ENCODE results near the gene ANO5. TPM values are rescaled to one million over a fixed set of nuclear protein-coding genes. Genes with fewer than 3 reads are reported as not detected.

ANO5 gene, protein sequence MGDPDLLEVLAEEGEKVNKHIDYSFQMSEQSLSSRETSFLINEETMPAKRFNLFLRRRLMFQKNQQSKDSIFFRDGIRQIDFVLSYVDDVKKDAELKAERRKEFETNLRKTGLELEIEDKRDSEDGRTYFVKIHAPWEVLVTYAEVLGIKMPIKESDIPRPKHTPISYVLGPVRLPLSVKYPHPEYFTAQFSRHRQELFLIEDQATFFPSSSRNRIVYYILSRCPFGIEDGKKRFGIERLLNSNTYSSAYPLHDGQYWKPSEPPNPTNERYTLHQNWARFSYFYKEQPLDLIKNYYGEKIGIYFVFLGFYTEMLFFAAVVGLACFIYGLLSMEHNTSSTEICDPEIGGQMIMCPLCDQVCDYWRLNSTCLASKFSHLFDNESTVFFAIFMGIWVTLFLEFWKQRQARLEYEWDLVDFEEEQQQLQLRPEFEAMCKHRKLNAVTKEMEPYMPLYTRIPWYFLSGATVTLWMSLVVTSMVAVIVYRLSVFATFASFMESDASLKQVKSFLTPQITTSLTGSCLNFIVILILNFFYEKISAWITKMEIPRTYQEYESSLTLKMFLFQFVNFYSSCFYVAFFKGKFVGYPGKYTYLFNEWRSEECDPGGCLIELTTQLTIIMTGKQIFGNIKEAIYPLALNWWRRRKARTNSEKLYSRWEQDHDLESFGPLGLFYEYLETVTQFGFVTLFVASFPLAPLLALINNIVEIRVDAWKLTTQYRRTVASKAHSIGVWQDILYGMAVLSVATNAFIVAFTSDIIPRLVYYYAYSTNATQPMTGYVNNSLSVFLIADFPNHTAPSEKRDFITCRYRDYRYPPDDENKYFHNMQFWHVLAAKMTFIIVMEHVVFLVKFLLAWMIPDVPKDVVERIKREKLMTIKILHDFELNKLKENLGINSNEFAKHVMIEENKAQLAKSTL
- polyA plus RNA-seq (0.01 TPM in 1 of 3 replicates, not detected in the others), polyA minus RNA-seq (not detected in 3 replicates)
- polyA plus RNA-seq (2011; ENCODE audit: low read depth), result not detected
- polyA plus RNA-seq (2011; cell fraction: cytosol; rRNA removed), result not detected in 2 replicates
- 0.03 TPM in 1 of 2 replicates, not detected in the other for polyA plus RNA-seq (2011; cell fraction: nucleus; rRNA removed)
- not detected in 2 replicates for polyA plus RNA-seq (2012; ENCODE audit: low replicate concordance)
- not detected for polyA minus RNA-seq (2011; cell fraction: cytosol; rRNA and poly(A)+ RNA removed)
- polyA minus RNA-seq (2011; cell fraction: nucleus; rRNA and poly(A)+ RNA removed), result 0.42 TPM in 1 of 2 replicates, not detected in the other

DNA sequence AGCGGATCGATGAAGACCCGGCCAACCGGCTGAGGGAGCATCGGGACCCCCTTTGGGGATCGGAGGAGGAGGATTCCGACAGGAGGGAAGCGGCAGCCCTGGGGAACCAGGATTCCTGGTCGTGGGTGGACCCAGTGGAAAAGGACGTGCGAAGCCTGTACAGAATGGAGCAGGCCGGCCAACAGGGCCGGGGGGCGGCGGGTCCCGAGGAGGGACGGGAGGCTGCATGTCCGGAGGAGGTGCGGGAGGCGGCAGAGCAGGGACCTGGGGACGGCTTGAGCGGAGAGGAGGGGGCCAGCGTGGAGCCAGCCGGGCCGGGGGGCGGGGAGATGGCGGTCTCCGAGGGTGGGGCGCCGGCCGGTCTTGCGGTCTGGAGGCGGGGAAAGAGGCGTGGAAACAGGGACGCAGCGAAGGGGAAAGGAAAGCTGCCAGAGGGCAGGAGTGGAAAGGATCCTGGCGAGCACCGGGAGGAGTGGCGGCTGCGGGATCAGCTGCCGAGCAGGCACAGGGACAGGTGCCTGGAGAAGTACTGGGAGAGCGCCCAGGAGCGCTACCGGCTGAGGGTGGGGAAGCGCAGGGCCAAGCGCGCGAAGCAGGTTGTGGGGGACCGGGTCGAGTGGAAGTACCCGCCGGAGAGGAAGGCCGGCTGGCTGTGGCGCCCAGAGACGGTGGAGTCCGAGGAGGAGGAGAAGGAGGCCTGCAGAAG lies at the start of gene ANO5:
TSS of gene ANO5 (plus strand) at position 444 of the 706 bp plus-strand sequence. CDS start 408 bp downstream, outside the sequence.
- DNase-seq (ENCODE audit: low read depth, low spot score), result no peak
- Histone ChIP-seq H3K79me2 (ENCODE audit: control insufficient read depth, insufficient read depth, low read length) (no peaks in the 10 kb centered on the region), H3K4me3 (ENCODE audit: control insufficient read depth in 2 of 3, extremely low read depth in 1 of 3, insufficient read depth in 2 of 3, low read depth in 1 of 3, low read length in 3 of 3) (peak within 1 kb of the TSS in 1 of 3 experiments; percentile 16), H3K4me1 (ENCODE audit: control insufficient read depth, extremely low read depth, insufficient read depth, low read length) (no peaks in the 10 kb centered on the region), H3K9ac (ENCODE audit: control insufficient read depth, extremely low read depth, insufficient read depth, low read length) (no peak within 1 kb of the TSS), H3K36me3 (ENCODE audit: control insufficient read depth in 2 of 2, extremely low read depth in 1 of 2, insufficient read depth in 2 of 2, low read length in 2 of 2) (no peaks in the 10 kb centered on the region), H3K27ac (ENCODE audit: control insufficient read depth, insufficient read depth, low read length) (no peak within 1 kb of the TSS), H3K9me3 (ENCODE audit: control insufficient read depth, low read depth, low read length) (no peaks in the 10 kb centered on the region), H3K4me2 (ENCODE audit: control insufficient read depth, extremely low read depth, insufficient read depth, low read depth, low read length) (peak within 1 kb of the TSS; percentile 32), H3K9me1 (ENCODE audit: control insufficient read depth, extremely low read depth, insufficient read depth, low read length) (no peaks in the 10 kb centered on the region), H3K27me3 (ENCODE audit: control insufficient read depth, extremely low read depth, insufficient read depth, low read length) (peaks cover 19% of the 10 kb centered on the region), H4K20me1 (ENCODE audit: control insufficient read depth, extremely low read depth, insufficient read depth, low read length) (no peaks in the 10 kb centered on the region), H2AFZ (ENCODE audit: control insufficient read depth, low read length) (no peak within 1 kb of the TSS)
- no peak for FAIRE-seq
- dilution Hi-C loops (cut with MboI; ENCODE audit: extremely low pct_ligation_motif_present, low sequenced_read_pairs), result no loop called here
- TF ChIP-seq, protein P1, sequence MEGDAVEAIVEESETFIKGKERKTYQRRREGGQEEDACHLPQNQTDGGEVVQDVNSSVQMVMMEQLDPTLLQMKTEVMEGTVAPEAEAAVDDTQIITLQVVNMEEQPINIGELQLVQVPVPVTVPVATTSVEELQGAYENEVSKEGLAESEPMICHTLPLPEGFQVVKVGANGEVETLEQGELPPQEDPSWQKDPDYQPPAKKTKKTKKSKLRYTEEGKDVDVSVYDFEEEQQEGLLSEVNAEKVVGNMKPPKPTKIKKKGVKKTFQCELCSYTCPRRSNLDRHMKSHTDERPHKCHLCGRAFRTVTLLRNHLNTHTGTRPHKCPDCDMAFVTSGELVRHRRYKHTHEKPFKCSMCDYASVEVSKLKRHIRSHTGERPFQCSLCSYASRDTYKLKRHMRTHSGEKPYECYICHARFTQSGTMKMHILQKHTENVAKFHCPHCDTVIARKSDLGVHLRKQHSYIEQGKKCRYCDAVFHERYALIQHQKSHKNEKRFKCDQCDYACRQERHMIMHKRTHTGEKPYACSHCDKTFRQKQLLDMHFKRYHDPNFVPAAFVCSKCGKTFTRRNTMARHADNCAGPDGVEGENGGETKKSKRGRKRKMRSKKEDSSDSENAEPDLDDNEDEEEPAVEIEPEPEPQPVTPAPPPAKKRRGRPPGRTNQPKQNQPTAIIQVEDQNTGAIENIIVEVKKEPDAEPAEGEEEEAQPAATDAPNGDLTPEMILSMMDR (optimal IDR thresholded peaks at IDR 0.05 in 1 of 3, IDR thresholded peaks at IDR 0.05 in 1 of 3, conservative IDR thresholded peaks at IDR 0.05 in 1 of 3; ENCODE audit: extremely low read depth in 1 of 3, insufficient read depth in 2 of 3, low read length in 3 of 3), result no peak
- no peak for TF ChIP-seq EZH2 (IDR thresholded peaks at IDR 0.05; ENCODE audit: low read length)

DNA sequence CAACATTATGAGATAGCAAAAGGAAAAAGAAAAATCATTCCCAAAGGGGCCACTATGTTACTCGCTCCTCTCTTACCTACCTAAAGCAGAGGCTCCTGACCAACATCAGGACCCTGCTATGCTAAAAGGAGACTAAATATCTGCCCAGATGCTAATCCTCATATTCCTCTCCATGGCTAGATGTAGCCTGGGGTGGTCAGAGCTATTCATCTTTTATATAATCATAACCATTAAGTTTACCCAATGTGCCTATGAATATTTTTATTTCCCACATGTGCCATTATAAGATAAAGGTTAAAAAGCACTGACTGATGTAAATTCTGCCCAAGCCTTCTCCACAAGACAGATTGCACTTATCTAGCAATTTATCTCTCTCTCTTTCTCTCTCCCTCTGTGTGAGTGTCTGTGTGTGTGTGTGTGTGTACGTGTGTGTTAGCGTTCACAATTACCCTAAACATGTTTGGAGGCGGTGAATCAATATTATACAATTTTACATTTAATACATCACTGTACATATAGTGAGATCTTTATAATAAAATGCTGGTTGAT lies 41.2 kb upstream of the ANO5 start:
- Histone ChIP-seq H3K4me1 (ENCODE audit: control insufficient read depth, extremely low read depth, insufficient read depth, low read length) (no peaks in the 10 kb centered on the region), H3K9me1 (ENCODE audit: control insufficient read depth, extremely low read depth, insufficient read depth, low read length) (no peaks in the 10 kb centered on the region), H3K27me3 (ENCODE audit: control insufficient read depth, extremely low read depth, insufficient read depth, low read length) (no peaks in the 10 kb centered on the region), H3K79me2 (ENCODE audit: control insufficient read depth, insufficient read depth, low read length) (no peaks in the 10 kb centered on the region), H3K27ac (ENCODE audit: control insufficient read depth, insufficient read depth, low read length) (no peak overlapping the region), H3K36me3 (ENCODE audit: control insufficient read depth in 2 of 2, extremely low read depth in 1 of 2, insufficient read depth in 2 of 2, low read length in 2 of 2) (no peaks in the 10 kb centered on the region), H3K4me2 (ENCODE audit: control insufficient read depth, extremely low read depth, insufficient read depth, low read depth, low read length) (no peak overlapping the region), H3K9ac (ENCODE audit: control insufficient read depth, extremely low read depth, insufficient read depth, low read length) (no peak overlapping the region), H3K9me3 (ENCODE audit: control insufficient read depth, low read depth, low read length) (no peaks in the 10 kb centered on the region), H3K4me3 (ENCODE audit: control insufficient read depth in 2 of 3, extremely low read depth in 1 of 3, insufficient read depth in 2 of 3, low read depth in 1 of 3, low read length in 3 of 3) (no peak overlapping the region), H2AFZ (ENCODE audit: control insufficient read depth, low read length) (no peak overlapping the region), H4K20me1 (ENCODE audit: control insufficient read depth, extremely low read depth, insufficient read depth, low read length) (no peaks in the 10 kb centered on the region)
- no peak for TF ChIP-seq EZH2 (IDR thresholded peaks at IDR 0.05; ENCODE audit: low read length)
- TF ChIP-seq, protein P1 (optimal IDR thresholded peaks at IDR 0.05 in 1 of 3, IDR thresholded peaks at IDR 0.05 in 1 of 3, conservative IDR thresholded peaks at IDR 0.05 in 1 of 3; ENCODE audit: extremely low read depth in 1 of 3, insufficient read depth in 2 of 3, low read length in 3 of 3), result no peak
- dilution Hi-C loops (cut with MboI; ENCODE audit: extremely low pct_ligation_motif_present, low sequenced_read_pairs), result no loop called here
- FAIRE-seq (no peak), DNase-seq (ENCODE audit: low read depth, low spot score) (no peak)
